ENCODE results near the gene MAMSTR.
"Not testable (repeated sequence)": the region's sequence is repeated elsewhere in the genome, so short reads cannot be mapped to it uniquely, and the experiment has no call there.

Gene MAMSTR, protein sequence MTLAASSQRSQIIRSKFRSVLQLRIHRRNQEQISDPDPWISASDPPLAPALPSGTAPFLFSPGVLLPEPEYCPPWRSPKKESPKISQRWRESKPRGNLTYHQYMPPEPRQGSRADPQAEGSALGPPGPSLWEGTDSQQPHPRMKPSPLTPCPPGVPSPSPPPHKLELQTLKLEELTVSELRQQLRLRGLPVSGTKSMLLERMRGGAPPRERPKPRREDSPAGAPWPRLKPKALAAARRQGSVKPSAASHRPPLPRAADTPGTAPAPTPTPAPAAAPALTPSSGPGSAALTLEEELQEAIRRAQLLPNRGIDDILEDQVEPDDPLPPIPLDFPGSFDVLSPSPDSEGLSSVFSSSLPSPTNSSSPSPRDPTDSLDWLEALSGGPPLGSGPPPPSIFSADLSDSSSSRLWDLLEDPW

DNA sequence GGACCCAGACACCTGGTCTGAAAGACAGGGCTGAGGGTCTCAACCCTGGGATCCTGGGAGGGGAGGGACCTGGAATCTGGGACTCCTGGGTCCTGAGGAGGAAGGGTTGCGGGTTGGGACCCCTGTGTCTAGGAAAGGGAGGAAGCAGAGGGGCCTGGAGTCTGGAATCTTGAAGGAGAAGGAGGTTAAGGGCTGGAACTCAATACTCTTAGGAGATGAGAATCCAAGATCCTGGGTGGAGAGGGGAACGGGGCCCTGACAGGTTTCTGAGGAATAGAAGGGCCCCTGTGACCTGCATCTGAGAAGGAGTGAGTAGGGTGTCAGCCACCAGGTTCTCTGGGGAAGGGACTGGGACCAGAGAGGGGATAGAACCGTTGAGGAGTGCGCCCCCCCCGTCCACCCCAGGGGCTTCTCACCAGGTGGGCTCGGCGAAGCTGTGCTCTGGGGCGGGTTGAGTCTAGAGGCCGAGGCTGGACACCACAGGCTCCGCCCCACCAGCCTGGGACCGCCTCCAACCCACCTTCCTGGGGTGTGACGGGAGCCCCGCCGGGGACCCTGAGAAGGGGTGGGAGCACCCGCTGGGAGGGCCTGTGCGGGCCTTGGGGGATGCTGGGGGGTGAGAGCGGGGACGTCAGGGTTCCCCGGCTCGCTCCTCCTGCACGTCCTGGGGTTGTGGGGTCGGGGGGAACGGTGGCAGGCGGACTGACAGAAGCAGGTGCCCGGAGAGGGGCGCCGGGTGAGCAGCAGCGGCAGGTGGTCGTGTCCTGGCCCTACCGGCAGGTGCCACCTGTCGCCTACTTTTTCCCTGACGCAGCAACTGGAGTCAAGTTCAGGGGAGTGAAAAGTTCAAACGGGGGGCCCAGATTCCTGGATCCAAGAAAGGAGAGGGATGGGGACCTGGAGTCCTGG, at the start of gene MAMSTR:
Gene MAMSTR (minus strand): TSS at position 463 of the 909 bp plus-strand sequence. CDS start 694 bp downstream, outside the sequence.
- DNase-seq = no peak

DNA sequence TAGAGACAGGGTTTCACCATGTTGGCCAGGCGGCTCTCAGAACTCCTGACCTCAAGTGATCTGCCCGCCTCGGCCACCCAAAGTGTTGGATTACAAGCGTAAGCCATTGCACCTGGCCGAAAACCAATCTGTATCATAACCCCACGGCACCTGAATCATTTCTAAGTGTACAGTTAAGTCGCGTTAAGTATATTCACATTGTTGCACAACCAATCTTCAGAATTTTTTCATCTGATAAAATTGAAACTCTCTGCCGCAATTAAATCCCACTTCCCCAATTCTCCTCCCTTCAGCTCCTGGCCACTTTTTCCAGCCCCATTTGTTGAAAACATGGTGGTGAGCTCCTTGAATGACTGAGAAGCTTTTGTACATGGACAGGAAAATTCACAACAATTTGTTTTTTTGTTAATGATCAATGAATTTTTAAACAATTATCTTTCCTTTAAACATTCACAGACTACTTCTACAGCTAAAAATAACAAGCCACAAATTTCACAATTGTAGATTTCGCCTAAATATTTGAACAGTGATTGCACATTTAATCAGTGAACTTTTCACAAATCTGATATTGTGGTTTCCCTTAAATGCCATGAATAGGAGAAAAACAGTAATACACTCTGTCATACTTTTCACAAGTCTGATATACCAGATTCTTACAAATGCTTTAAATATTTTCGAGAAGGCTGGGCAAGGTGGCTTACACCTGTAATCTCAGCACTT, 49.6 kb upstream of the MAMSTR start:
- peak; percentile 75 for DNase-seq

DNA sequence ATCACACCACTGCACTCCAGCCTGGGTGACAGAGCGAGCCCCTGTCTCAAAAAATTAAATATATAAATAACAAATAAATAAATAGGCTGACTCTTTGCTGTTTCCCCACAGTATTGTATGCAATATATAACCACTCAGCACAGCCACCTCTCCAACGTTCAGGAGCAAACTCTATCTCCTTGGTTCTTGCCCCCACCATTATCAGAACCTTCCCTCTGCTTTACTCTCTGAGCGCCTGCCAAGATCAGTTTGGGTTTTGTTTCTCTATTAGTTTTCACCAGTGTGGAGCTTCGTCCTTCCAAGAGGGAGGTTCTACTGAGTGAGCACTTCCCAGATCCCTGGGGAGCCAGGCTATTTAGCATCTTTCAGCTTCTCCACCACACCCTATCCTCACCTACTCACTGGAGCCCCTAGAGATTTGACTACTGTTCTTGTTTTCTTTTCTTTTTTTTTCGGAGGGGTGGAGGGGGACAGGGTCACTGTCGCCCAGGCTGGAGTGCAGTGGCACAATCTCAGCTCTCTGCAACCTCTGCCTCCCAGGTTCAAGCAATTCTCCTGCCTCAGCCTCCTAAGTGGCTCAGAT, 48.7 kb upstream of the MAMSTR start:
- DNase-seq = not testable (repeated sequence)

DNA sequence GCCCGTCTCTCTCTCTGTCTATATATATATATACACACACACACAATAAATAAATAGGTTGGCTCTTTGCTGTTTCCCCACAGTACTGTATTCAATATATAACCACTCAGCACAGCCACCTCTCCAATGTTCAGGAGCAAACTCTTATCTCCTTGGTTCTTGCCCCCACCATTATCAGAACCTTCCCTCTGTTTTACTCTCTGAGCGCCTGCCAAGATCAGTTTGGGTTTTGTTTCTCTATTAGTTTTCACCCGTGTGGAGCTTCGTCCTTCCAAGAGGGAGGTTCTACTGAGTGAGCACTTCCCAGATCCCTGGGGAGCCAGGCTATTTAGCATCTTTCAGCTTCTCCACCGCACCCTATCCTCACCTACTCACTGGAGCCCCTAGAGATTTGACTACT, 46.3 kb upstream of the MAMSTR start:
- not testable (repeated sequence) for DNase-seq

DNA sequence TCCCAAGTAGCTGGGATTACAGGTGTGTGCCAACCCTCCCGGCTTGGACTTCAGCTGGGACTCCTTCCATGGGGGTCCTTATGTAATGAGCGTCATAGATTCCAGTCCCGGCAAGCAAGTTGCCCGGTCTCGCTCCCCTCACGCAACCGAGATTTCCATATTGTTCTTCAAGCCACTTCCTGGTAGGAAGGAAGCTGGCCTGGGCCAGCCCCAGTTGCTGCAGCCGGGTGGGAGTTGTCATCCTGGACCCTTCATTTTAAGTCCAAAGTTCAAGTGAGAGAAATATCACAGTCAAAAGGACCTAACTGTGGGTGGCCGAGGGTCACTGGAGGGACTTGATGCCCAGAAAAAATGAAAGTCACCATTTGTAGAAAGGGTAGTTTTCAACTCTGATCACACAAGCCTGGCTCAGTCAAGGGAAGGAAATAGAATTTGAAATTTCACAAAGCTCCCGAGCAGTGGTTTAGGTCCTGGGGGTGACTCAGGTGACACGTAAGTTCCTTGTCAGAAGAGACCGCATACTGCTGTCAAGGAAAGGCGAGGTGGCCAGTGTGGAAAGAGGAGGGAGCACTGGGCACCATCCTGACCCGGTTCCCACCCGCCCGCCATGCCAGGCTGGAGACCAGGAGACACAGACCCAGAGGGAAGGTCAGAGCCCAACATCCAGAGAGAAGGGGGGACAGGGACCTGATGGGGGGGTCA, 41.1 kb upstream of the MAMSTR start:
- DNase-seq = peak; percentile 28

DNA sequence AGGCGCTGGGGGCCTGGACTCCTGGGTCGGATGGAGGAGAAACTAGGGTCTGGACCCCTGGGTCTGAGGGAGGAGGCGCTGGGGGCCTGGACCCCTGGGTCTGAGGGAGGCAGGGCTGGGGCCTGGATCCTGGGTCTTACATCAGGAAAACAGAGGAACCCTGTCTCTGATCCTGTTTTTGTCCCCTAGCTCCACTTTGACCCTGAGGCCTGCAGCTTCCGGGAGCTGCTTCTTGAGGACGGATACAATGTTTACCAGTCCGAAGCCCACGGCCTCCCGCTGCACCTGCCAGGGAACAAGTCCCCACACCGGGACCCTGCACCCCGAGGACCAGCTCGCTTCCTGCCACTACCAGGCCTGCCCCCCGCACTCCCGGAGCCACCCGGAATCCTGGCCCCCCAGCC, 38.2 kb upstream of the MAMSTR start:
- no peak for DNase-seq

DNA sequence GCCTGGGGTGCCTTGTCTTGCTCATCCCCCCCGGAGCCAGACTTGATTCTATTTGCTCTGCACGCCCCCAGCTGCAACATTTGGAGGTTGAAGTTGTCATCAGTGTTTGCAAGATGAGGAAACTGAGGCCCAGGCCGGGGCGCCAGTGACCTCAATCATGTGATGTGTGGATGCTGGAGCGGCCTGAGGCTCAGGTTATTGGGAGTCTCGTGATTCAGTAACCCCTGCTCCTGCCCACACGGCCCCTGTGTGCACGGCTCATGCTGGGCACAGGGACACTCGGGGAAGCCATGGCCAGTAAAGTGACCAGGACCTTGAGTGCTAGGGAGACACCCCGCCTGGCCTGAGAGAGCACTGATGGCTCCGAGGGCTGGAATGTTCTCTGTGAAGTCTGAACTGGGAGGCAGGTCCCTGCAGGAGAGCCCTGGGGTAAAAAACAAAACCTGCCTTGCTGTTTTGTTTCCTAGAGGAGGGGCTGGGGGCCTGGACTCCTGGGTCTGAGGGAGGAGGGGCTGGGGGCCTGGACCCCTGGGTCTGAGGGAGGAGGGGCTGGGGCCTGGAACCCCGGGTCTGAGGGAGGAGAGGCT, 37.7 kb upstream of the MAMSTR start:
- no peak for DNase-seq

DNA sequence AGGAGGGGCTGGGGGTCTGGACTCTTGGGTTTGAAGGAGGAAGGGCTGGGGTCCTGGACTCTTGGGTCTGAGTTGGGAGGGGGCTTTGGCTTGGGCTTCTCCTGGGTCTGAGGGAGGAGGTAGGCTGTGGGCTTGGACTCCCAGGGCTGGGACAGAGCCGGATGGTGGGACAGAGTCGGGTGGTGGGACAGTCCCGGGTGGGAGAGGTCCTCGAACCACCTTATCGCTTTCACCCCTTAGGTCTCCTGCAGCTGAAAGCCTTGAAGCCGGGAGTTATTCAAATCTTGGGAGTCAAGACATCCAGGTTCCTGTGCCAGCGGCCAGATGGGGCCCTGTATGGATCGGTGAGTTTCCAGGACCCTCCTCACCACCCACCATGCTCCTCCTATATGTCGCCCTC, 37.2 kb upstream of the MAMSTR start:
- DNase-seq = no peak

DNA sequence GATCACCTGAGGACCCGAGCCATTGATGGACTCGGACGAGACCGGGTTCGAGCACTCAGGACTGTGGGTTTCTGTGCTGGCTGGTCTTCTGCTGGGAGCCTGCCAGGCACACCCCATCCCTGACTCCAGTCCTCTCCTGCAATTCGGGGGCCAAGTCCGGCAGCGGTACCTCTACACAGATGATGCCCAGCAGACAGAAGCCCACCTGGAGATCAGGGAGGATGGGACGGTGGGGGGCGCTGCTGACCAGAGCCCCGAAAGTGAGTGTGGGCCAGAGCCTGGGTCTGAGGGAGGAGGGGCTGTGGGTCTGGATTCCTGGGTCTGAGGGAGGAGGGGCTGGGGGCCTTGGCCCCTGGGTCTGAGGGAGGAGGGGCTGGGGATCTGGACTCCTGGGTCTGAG, 36.7 kb upstream of the MAMSTR start:
- no peak for DNase-seq

DNA sequence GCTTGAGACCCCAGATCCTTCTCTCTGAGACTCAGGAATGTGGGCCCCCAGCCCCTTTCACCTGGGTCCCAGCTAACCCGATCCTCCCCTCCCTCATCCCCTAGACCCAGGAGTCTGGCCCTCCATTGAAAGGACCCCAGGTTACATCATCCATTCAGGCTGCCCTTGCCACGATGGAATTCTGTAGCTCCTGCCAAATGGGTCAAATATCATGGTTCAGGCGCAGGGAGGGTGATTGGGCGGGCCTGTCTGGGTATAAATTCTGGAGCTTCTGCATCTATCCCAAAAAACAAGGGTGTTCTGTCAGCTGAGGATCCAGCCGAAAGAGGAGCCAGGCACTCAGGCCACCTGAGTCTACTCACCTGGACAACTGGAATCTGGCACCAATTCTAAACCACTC, 36.3 kb upstream of the MAMSTR start:
- no peak for DNase-seq

DNA sequence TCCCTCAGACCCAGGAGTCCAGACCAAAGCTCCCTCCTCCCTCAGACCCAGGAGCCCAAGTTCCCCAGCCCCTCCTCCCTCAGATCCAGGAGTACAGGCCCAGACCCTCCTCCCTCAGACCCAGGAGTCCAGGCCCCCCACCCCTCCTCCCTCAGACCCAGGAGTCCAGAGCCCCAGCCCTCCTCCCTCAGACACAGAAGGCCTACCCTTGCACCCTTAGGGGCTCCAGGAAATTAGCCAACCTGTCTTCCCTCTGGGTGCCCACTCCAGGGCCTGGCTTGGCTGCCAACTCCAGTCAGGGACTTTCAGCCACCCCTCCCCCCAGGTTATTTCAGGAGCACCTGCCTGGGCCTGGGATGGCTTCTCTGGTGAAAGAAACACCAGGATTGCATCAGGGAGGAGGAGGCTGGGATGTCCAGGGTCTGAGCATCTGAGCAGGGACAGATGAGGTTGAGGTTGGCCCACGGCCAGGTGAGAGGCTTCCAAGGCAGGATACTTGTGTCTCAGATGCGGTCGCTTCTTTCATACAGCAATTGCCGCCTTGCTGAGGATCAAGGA, 35.6 kb upstream of the MAMSTR start, which contains the start of gene FGF21:
Gene FGF21 (plus strand): TSS at position 441 of the 558 bp plus-strand sequence. CDS start 713 bp downstream, outside the sequence.
- no peak for DNase-seq

DNA sequence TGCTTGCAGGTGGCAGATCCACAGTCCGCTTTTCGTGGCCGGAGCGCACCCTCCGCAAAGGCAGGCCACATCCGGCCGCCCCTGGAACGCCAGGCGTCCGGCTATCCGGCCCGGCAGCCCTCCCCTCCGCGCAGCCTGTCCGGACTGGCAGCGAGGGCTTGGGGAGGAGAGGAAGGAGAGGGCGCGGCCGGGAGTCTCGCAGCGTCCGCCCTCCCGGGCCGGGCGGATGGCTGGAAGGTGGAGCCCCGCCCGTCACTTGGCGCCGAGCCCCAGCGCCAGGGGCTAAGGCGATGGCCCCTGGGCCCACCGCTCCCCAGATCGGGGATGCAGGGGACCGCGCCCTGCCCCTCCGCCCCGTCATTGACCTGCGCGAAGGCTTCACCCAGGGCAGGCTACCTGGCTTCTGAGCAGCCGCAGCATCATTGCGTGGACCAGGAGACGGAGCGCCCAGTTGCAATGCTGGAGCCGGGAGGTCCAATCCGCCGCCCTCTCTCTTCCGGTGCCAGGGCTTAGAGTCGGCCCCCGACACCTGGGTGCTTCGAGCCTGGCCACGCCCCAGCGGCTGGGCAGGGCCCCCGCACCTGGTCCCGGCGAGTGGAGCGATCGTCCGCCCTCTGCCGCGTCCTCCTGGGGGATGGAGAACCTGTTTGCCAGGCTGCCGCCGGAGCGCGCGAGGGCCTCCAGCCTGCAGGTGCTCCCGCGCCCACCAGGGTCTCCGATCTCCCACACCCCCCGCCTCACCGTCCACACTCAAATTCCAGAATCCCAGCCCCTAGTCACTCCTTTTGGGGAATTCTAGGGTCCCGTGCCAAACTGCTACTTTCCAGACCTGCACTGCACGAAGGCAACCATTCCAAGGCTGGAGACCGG, 33.2 kb upstream of the MAMSTR start, which contains the start of gene FUT1:
Gene FUT1 (minus strand): TSS at position 146 of the 870 bp plus-strand sequence. CDS start 1,360 bp downstream, outside the sequence.
- DNase-seq = no peak

DNA sequence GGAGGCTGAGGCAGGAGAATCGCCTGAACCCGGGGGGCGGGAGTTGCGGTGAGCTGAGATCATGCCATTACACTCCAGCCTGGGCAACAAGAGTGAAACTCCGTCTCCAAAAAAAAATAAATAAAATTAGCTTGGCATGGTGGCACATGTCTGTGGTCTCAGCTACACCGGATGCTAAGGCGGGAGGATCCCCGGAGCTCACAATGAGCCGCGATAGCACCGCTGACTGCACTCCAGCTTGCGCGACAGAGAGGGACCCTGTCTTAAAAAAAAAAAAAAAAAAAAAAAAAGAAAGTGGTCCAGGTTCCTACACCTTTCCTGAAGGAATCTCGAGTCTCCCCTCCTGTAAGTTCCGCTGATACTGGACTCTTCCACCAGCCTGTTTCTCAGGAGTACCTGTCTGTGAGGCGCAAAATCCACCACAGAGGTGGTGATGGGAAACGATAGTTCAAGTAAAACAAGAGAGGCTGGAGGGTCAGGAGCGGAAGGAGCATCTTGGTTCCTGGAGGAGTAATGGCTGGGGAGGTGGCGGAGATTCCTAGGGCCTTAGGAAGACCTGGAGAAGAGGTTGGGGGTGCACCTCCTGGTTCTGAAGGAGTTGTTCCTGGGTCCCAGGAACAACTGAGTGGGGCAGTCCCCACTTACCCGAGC, 32.4 kb upstream of the MAMSTR start:
- no peak for DNase-seq

DNA sequence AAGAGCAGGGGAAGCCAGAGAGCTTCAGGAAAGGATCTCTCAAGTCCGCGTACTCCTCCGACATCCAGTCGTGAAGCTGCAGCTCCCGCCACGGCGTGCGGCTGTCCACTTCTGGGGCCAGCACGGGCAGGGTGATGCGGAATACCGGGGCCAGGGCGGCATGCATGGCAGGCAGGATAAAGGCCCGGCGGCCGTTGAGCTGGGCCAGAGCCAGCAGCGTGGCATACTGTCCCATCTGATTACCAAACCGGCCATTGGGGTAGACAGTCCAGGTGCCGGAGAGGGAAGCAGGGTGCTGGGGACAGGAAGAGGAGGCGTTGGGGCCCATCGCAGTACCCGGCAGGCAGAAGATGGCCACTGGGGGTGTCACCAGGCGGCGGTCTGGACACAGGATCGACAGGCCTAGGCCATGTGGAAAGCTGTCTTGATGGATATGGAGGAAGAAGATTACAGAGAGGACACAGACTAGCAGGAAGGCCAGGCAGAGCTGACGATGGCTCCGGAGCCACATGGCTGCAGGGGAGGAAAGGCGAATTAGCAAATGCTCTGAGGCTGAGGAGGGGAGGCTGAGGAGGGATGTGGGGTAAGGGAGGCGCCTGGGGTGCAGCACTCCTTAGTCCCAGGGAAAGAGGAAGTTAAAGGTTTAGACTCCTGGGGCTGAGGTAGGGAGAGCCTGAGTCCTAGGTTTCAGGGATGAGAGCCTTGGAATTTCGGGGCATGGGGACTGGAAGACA, 31.4 kb upstream of the MAMSTR start:
- no peak for DNase-seq

DNA sequence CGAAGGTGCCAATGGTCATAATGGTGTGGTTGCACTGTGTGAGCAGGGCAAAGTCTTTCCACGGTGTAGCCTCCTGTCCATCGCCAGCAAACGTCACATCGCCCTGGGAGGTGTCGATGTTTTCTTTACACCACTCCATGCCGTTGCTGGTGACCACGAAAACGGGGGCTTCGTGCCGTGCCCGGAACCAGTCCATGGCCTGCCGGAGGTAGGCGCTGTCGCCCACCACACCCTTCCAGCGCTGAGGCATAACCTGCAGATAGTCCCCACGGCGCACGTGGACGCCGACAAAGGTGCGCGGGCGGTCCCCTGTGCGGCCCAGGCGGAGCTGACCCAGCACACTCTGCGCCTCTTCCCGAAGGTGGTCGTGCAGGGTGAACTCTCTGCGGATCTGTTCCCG, 30.8 kb upstream of the MAMSTR start:
- DNase-seq = no peak

DNA sequence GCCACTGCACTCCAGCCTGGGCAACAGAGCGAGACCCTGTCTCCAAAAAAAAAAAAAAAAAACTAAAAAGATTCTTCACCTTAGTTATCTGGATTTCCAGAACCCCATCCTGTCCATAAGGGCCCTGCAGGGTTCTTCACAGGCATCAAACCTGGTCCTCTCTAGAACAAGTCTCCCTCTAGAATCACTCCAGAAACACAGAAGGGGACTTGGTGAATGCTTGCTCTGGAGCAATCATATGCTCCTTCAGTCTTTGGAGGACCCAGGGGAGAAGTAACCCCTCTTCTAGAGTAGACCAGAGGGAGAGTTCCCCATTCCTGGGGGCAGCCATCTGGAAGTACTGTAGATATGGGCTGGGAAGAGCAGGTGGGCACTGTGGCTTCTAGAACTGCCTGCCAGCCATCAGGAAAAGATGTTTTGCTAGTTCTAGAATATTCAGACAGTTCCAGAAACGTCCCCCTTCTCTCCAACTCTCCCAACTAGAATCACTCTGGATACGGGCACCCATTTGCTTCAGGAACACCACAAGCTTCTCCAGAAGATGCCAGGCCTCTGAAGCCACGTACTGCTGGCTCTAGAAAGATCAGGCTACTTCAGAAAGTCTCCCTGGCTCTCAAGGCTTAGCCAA, 30.2 kb upstream of the MAMSTR start:
- no peak for DNase-seq

DNA sequence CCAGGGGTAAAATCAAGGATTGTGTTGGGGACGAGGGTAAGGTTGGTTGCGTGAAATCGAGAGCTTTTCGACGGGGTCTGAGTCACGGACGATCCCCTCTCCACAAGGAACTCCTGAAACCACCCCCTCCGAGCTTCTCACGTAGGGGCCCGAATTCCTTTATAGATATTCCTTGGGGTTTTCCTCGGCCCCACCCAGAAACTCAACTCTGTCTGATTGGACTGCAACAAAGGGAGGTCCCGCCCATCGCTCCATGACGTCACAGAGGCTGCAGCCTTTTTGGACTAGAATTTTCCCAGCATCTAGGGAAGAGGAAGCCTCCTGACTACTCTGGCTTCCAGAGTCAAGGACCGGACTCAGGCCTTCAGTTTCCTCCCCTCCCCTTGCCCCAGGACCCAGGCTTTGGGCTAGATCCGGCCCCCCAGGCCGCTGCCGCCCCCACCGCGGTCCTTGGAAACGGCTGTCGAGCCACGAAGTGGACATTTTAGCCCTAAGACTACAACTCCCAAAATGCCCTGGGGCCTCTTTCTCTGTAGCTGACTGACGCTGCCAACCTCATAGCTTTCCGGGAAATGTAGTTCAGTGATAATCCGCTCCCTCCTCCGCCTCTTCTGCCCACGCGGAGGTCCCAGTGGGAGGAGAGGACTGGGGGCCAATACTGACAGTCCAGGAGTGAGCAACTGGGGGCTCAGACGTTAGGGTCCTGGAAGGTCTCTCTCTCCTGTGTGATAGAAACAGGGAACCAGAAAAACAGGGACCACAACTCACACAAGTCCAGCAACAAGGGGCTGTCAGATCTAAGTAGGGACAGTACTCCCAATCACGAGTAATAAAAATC, 27.4 kb upstream of the MAMSTR start, which contains the start of gene IZUMO1:
Gene IZUMO1 (minus strand): TSS at position 172 of the 838 bp plus-strand sequence. CDS start 1,050 bp downstream, outside the sequence.
- DNase-seq = peak; percentile 88
